Endothelial cell of umbilical vein (primary cell): ENCODE results near the gene SPAG6. TPM values are rescaled to one million over a fixed set of nuclear protein-coding genes. Genes with fewer than 3 reads are reported as not detected.

Source experiments
- BruUV-seq: library from RNA; stranded (reverse); fragments of 400-500 nt; replicated peaks from 2 replicates; lab custom pipeline; 2021; lab: Mats Ljungman, UMichigan
- CTCF ChIA-PET: fragments of 300-600, 350-600 bp; sonication (Branson Sonifier 250); formaldehyde crosslinking; loops from one replicate; lab custom pipeline; 2021; ENCODE audit warnings: antibody characterized with exemption, inconsistent platforms; lab: Charles Lee
- POLR2A ChIA-PET: fragments of 300-600, 350-600 bp; sonication (Branson Sonifier 250); formaldehyde crosslinking; loops from one replicate; lab custom pipeline; 2021; ENCODE audit warnings: antibody characterized with exemption, inconsistent platforms; lab: Charles Lee
- DNase-seq: peaks from one replicate; pipeline ENCODE4 v3.0.0-alpha.2; 2011; ENCODE audit warnings: low read depth, low spot score
- FAIRE-seq: peaks from 2 replicates; lab custom pipeline; 2011; peaks lifted over from hg19 to GRCh38; lab: Jason Lieb, UNC
- H2AFZ ChIP-seq: 2 replicates; pipeline ENCODE4 v1.6.0; 2012; ENCODE audit warnings: low read depth, low read length, control low read depth, inconsistent platforms
- H3K27ac ChIP-seq: 2 replicates; pipeline ENCODE4 v1.5.1; 2011; ENCODE audit warnings: low read depth, mild to moderate bottlenecking, control low read depth, low read length, moderate library complexity; ENCODE audit not compliant: insufficient read depth
- H3K27me3 ChIP-seq, 2 experiments: 2 replicates each; pipeline versions ENCODE4 v1.6.0 to v1.6.1; 2011; ENCODE audit warnings: low read length in 2 of 2, mixed read lengths in 1 of 2; ENCODE audit not compliant: control insufficient read depth in 2 of 2, insufficient read depth in 2 of 2
- H3K36me3 ChIP-seq, 2 experiments: 2 replicates in 1 of 2; 3 replicates in 1 of 2; pipeline ENCODE4 v1.5.1; 2011; ENCODE audit warnings: low read length in 2 of 2, mild to moderate bottlenecking in 1 of 2, moderate library complexity in 1 of 2; ENCODE audit not compliant: control insufficient read depth in 2 of 2, insufficient read depth in 2 of 2; ENCODE audit errors: extremely low read depth in 1 of 2
- H3K4me1 ChIP-seq: 3 replicates; pipeline ENCODE4 v1.5.1; 2011; ENCODE audit warnings: mild to moderate bottlenecking, low read length; ENCODE audit not compliant: control insufficient read depth, insufficient read depth; ENCODE audit errors: extremely low read depth
- H3K4me2 ChIP-seq: 2 replicates; pipeline ENCODE4 v1.6.1; 2011; ENCODE audit warnings: low read length, control low read depth, mixed read lengths; ENCODE audit not compliant: insufficient read depth
- H3K4me3 ChIP-seq, 3 experiments: fragments of 200-600 bp in 1 of 3; sonication (generic), shearing (Covaris generic) in 1 of 3; replicated peaks in 1 of 3; 2 replicates each; pipeline ENCODE4 v1.5.1; 2011 to 2016; ENCODE audit warnings: control low read depth in 3 of 3, low read length in 3 of 3, mild to moderate bottlenecking in 2 of 3, inconsistent platforms in 1 of 3, low read depth in 1 of 3, moderate library complexity in 1 of 3; ENCODE audit not compliant: insufficient read depth in 1 of 3
- H3K79me2 ChIP-seq: 2 replicates; pipeline ENCODE4 v1.6.0; 2012; ENCODE audit warnings: low read length, inconsistent platforms; ENCODE audit not compliant: control insufficient read depth, insufficient read depth
- H3K9ac ChIP-seq: replicated peaks from 2 replicates; pipeline ENCODE3; 2011; ENCODE audit warnings: low read length, control low read depth; ENCODE audit not compliant: insufficient read depth; ENCODE audit errors: extremely low read depth
- H3K9me1 ChIP-seq: replicated peaks from 3 replicates; pipeline ENCODE4 v1.6.0; 2011; ENCODE audit warnings: mild to moderate bottlenecking, low read length; ENCODE audit not compliant: control insufficient read depth, insufficient read depth; ENCODE audit errors: extremely low read depth
- H3K9me3 ChIP-seq: replicated peaks from 2 replicates; pipeline ENCODE4 v1.5.1; 2012; ENCODE audit warnings: low read length, inconsistent platforms; ENCODE audit not compliant: control insufficient read depth, insufficient read depth
- H4K20me1 ChIP-seq: replicated peaks from 2 replicates; pipeline ENCODE3; 2011; ENCODE audit warnings: mild to moderate bottlenecking, low read length; ENCODE audit not compliant: control insufficient read depth, insufficient read depth; ENCODE audit errors: extremely low read depth
- EZH2 ChIP-seq: IDR thresholded peaks from 2 replicates; pipeline ENCODE4 v1.6.1; 2012; ENCODE audit warnings: borderline replicate concordance, low read depth, mild to moderate bottlenecking, moderate library complexity, low read length, inconsistent platforms; ENCODE audit not compliant: severe bottlenecking
- FOS ChIP-seq: IDR thresholded peaks from 2 replicates; pipeline ENCODE4 v1.6.1; 2011; ENCODE audit warnings: mild to moderate bottlenecking, low read length, moderate library complexity, borderline replicate concordance; ENCODE audit not compliant: insufficient read depth
- GATA2 ChIP-seq: IDR thresholded peaks from 2 replicates; pipeline ENCODE4 v1.7.0; 2011; ENCODE audit warnings: low read depth, mild to moderate bottlenecking, moderate library complexity, mixed read lengths, low read length; ENCODE audit not compliant: insufficient read length, insufficient read depth
- JUN ChIP-seq: IDR thresholded peaks from 2 replicates; pipeline ENCODE4 v1.6.1; 2011; ENCODE audit warnings: borderline replicate concordance, low read depth; ENCODE audit not compliant: insufficient read length, insufficient read depth
- MYC ChIP-seq: IDR thresholded peaks from one replicate; pipeline ENCODE4 v1.6.1; 2011; ENCODE audit warnings: mild to moderate bottlenecking, low read depth, low read length
- POLR2A ChIP-seq: IDR thresholded peaks from 2 replicates; pipeline ENCODE4 v1.6.1; 2012; ENCODE audit warnings: low read depth, mild to moderate bottlenecking, control low read depth, low read length
- POLR2AphosphoS5 ChIP-seq: IDR thresholded peaks from 2 replicates; pipeline ENCODE4 v1.6.1; 2012; ENCODE audit warnings: low read depth, mild to moderate bottlenecking, control low read depth, low read length, moderate library complexity; ENCODE audit not compliant: insufficient read depth
- dilution Hi-C: fragments of 300-500 bp; cut with MboI; formaldehyde crosslinking; loops from one replicate; pipeline ENCODE4 v1.15.0; 2019; ENCODE audit warnings: low sequenced_read_pairs; ENCODE audit not compliant: extremely low pct_ligation_motif_present
- intact Hi-C: fragments of 100-400 bp; cut with micrococcal nuclease; formaldehyde crosslinking; loops from one replicate; pipeline ENCODE4 v1.10.0; 2022
- polyA plus RNA-seq, 4 experiments: library from polyadenylated mRNA; depleted of rRNA in 3 of 4; stranded (reverse) in 3 of 4; unstranded in 1 of 4; fragments of >200 nt; gene quantifications; 2 replicates each; pipeline versions ENCODE4 v1.2.1 to v1.2.3, GENCODE V29; 2011 to 2012; ENCODE audit warnings: missing spikeins in 1 of 4
- total RNA-seq: library from RNA; stranded (reverse); gene quantifications from 2 replicates; pipeline ENCODE4 v1.2.3, GENCODE V29; 2021
- TF ChIP-seq, protein P1 (sequence below): IDR thresholded peaks from 2 replicates; pipeline ENCODE4 v1.6.1; 2011; ENCODE audit not compliant: insufficient read depth, insufficient read length
- TF ChIP-seq, protein P2 (sequence below), 2 donors: IDR thresholded peaks; 1 replicate in 1 of 2; 2 replicates in 1 of 2; pipeline ENCODE4 v1.5.1; 2011; ENCODE audit warnings: low read length in 2 of 2, mild to moderate bottlenecking in 2 of 2, moderate library complexity in 2 of 2, control low read depth in 1 of 2, inconsistent platforms in 1 of 2, low read depth in 1 of 2; ENCODE audit not compliant: insufficient read depth in 1 of 2; ENCODE audit errors: extremely low read depth in 1 of 2

SPAG6 gene
- total and polyA plus RNA-seq, 2 donors (not counting 3 experiments of a cell fraction or from before 2014, with no cell fraction given) = not detected

DNA sequence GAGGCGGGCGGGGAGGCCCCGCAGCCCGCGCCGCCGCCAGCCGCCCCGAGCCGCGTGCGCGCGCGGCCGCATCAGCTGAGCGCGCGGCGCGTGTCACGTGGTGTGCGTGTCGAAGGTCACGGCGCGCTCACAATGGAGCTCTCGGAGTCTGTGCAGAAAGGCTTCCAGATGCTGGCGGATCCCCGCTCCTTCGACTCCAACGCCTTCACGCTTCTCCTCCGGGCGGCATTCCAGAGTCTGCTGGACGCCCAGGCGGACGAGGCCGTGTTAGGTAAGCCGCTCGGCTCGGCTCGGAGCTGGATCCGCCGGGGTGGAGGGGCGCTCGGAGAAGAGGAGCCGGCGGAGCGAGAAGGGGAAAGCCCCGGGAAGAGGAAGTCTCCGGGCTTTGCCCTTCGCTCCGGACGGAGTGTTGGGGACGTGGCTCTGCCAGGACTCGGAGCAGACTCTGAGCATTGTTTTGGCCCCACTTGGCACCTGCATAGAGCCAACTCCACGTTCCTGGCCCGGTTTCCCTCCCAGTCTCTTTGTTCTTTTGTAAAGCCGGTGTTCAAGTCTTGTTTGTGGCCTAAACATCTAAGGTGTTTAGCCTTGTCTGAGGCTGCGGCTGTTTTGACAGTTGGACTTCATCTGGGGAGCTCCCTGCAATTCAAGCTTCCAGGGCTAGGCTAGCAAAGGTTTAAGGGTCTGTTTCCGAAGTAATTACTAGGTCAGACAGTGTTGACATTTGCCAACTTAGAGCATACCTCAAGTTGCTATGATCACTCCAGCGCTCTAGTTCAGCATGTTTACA lies 28.8 kb upstream of the SPAG6 start, which contains the start of gene COMMD3:
Gene COMMD3 (plus strand): TSS at position 103 of the 790 bp plus-strand sequence. CDS start 30 bp downstream, at position 133.
- peak within 1 kb of the TSS; percentile 69 for H3K27ac ChIP-seq
- dilution Hi-C loops = no loop called here
- CTCF ChIA-PET = interaction anchor here (0.6 to 2.7 kb wide), 15 partner anchors 9 to 672 kb away, joined by 3 to 17 read pairs (median 3); partner anchors contain the start of gene DNAJC1
- H3K36me3 ChIP-seq = no peaks in the 10 kb centered on the region
- intact Hi-C loops = loop anchor here (1.0 to 10.0 kb wide), 7 partner anchors 24 to 819 kb away; partner anchors contain the start of genes MSRB2 and PIP4K2A
- no peaks in the 10 kb centered on the region for H3K9me3 ChIP-seq
- no peaks in the 10 kb centered on the region for H3K79me2 ChIP-seq
- peaks cover 17% of the 10 kb centered on the region for H3K4me1 ChIP-seq
- DNase-seq = peak; percentile 88
- no peaks in the 10 kb centered on the region for H3K27me3 ChIP-seq
- no peaks in the 10 kb centered on the region for H3K9me1 ChIP-seq
- peak within 1 kb of the TSS; percentile 93 for H3K4me2 ChIP-seq
- H4K20me1 ChIP-seq = no peaks in the 10 kb centered on the region
- H2AFZ ChIP-seq = peak within 1 kb of the TSS; percentile 72
- H3K4me3 ChIP-seq = peak within 1 kb of the TSS; percentile 67 to 93 (median 83)
- TF ChIP-seq FOS (no peak), POLR2A (peak; percentile 89), MYC (peak; percentile 56), POLR2AphosphoS5 (peak; percentile 93)
- TF ChIP-seq, protein P1, sequence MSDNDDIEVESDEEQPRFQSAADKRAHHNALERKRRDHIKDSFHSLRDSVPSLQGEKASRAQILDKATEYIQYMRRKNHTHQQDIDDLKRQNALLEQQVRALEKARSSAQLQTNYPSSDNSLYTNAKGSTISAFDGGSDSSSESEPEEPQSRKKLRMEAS = peak; percentile 87
- POLR2A ChIA-PET = interaction anchor here (0.7 to 1.3 kb wide), 7 partner anchors 24 to 987 kb away, joined by 3 to 7 read pairs (median 4); partner anchors contain the start of gene DNAJC1
- H3K9ac ChIP-seq = peak within 1 kb of the TSS; percentile 82
- no TSS peak for BruUV-seq
- peak; percentile 84 for FAIRE-seq

DNA sequence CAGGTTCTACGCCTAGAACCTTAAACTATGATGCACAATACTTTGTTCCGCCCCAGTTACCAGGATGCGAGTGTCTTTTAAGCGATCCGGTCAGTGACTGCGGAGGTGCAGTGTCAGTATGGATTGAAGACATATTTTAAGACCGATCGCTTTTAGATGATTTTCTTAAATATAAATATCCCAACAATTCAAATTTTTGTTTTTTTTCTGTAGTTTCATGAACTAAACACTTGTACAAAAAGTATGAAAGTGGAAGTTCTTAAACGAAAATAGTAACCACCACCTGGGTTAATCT lies 28.3 kb upstream of the SPAG6 start:
- peak overlapping the region; percentile 52 to 84 (median 83) for H3K4me3 ChIP-seq
- dilution Hi-C loops = no loop called here
- H3K27ac ChIP-seq = peak overlapping the region; percentile 69
- no peak for DNase-seq
- TF ChIP-seq, protein P2, sequence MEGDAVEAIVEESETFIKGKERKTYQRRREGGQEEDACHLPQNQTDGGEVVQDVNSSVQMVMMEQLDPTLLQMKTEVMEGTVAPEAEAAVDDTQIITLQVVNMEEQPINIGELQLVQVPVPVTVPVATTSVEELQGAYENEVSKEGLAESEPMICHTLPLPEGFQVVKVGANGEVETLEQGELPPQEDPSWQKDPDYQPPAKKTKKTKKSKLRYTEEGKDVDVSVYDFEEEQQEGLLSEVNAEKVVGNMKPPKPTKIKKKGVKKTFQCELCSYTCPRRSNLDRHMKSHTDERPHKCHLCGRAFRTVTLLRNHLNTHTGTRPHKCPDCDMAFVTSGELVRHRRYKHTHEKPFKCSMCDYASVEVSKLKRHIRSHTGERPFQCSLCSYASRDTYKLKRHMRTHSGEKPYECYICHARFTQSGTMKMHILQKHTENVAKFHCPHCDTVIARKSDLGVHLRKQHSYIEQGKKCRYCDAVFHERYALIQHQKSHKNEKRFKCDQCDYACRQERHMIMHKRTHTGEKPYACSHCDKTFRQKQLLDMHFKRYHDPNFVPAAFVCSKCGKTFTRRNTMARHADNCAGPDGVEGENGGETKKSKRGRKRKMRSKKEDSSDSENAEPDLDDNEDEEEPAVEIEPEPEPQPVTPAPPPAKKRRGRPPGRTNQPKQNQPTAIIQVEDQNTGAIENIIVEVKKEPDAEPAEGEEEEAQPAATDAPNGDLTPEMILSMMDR (IDR thresholded peaks at IDR 0.05; ENCODE audit: extremely low read depth in 1 of 2, insufficient read depth in 1 of 2, low read depth in 1 of 2, low read length in 2 of 2) = no peak
- TF ChIP-seq MYC (no peak), FOS (no peak), POLR2A (no peak), POLR2AphosphoS5 (no peak), GATA2 (no peak), JUN (no peak), EZH2 (no peak)
- TF ChIP-seq, protein P1 = no peak
- no peaks in the 10 kb centered on the region for H4K20me1 ChIP-seq
- H2AFZ ChIP-seq = peak overlapping the region; percentile 72
- TSS peak; percentile 42 for BruUV-seq
- H3K4me1 ChIP-seq = peaks cover 17% of the 10 kb centered on the region
- H3K9ac ChIP-seq = peak overlapping the region; percentile 82
- peaks cover 0 to 2% of the 10 kb centered on the region in 2 experiments for H3K27me3 ChIP-seq
- no peaks in the 10 kb centered on the region for H3K9me3 ChIP-seq
- H3K36me3 ChIP-seq = no peaks in the 10 kb centered on the region
- no peaks in the 10 kb centered on the region for H3K9me1 ChIP-seq
- ChIA-PET POLR2A (interaction anchor here (1.0 to 1.1 kb wide), 2 partner anchors 112 to 314 kb away, joined by 3 read pairs; partner anchors contain the start of gene DNAJC1), CTCF (interaction anchor here (0.8 to 2.3 kb wide), 4 partner anchors 23 to 314 kb away, joined by 3 to 9 read pairs (median 5); partner anchors contain the start of gene DNAJC1)
- no peaks in the 10 kb centered on the region for H3K79me2 ChIP-seq
- H3K4me2 ChIP-seq = peak overlapping the region; percentile 90
- intact Hi-C loops = loop anchor here (2.0 to 10.0 kb wide), 6 partner anchors 24 to 820 kb away; partner anchors contain the start of genes MSRB2 and PIP4K2A
- FAIRE-seq = no peak
